ENCODE data around the gene TGFBR3. TPM values are rescaled to one million over a fixed set of nuclear protein-coding genes. Genes with fewer than 3 reads are reported as not detected.
A peak's percentile ranks its signal among the peaks of the same experiment; 100 is the strongest.

The TGFBR3 gene
- total and polyA plus RNA-seq, 8 donors = 4.2 to 689 (median 71.5) TPM

DNA sequence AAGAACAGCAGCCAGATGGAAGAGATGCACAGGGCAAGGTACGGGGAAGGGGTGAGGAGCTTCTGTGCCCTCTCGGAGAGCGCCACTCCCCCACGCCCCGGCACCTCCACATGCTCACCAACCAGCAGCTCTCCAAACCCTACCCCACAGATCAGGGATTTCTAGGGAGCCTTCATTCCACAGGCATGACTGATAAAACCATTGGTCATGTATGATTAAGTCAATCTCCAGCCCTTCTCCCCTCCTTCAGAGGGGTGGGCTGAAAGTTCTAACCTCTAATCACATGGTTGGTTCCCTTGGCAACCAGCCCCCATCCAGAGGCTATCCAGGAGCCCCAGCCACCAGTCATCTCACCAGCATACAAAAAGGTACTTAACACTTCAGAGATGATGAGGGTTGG, 144.7 kb downstream of the TGFBR3 start:
- Histone ChIP-seq H3K9me3 (no peaks in the 10 kb centered on the region), H3K4me1 (peaks cover 12 to 55% (median 32%) of the 10 kb centered on the region in 4 donors), H3K4me3 (no peak overlapping the region), H3K36me3 (peaks cover 0 to 12% (median 9%) of the 10 kb centered on the region in 4 donors), H3K27ac (peak overlapping the region in 1 of 5 donors; percentile 9), H3K27me3 (no peaks in the 10 kb centered on the region)
- intact Hi-C loops (cut with DNase I; ENCODE audit: low total_unique reads) = no loop called here
- WGBS, 5 donors = 95 to 98% (median 97%) methylated on average over 5 of the region's 5 CpGs
- TF ChIP-seq POLR2AphosphoS5 (IDR thresholded peaks at IDR 0.05) (no peak), POLR2A (IDR thresholded peaks at IDR 0.05) (no peak), EP300 (IDR thresholded peaks at IDR 0.05) (no peak)
- TF ChIP-seq, protein P1, sequence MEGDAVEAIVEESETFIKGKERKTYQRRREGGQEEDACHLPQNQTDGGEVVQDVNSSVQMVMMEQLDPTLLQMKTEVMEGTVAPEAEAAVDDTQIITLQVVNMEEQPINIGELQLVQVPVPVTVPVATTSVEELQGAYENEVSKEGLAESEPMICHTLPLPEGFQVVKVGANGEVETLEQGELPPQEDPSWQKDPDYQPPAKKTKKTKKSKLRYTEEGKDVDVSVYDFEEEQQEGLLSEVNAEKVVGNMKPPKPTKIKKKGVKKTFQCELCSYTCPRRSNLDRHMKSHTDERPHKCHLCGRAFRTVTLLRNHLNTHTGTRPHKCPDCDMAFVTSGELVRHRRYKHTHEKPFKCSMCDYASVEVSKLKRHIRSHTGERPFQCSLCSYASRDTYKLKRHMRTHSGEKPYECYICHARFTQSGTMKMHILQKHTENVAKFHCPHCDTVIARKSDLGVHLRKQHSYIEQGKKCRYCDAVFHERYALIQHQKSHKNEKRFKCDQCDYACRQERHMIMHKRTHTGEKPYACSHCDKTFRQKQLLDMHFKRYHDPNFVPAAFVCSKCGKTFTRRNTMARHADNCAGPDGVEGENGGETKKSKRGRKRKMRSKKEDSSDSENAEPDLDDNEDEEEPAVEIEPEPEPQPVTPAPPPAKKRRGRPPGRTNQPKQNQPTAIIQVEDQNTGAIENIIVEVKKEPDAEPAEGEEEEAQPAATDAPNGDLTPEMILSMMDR (IDR thresholded peaks at IDR 0.05) = no peak
- DNase-seq = no peak

DNA sequence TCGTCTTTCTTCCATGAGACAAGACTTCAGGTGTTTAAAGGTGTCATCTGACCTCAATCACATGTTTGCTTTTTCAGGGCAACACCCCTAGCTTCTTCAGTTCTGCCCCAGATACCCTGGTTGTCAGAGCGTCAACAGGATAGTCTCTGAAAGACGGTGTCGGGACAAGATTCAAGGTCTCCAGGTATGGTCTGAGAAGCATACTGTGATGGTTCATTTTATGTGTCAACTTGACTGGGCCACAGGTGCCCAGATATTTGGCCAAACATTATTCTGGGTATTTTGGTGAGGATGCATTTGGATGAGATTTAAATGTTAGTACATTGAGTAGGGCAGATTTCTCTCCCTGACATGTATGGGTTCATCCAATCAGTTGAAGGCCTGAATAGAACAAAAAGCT, 148.3 kb downstream of the TGFBR3 start:
- 93 to 97% (median 95%) methylated on average over 4 of the region's 4 CpGs for WGBS, 5 donors
- TF ChIP-seq EP300 (IDR thresholded peaks at IDR 0.05) = no peak
- intact Hi-C loops (cut with DNase I; ENCODE audit: low total_unique reads) = no loop called here
- DNase-seq = no peak
- Histone ChIP-seq H3K36me3 (peaks cover 4 to 18% (median 13%) of the 10 kb centered on the region in 4 donors), H3K27me3 (no peaks in the 10 kb centered on the region), H3K4me3 (no peak overlapping the region), H3K27ac (peak overlapping the region in 4 of 5 donors; percentile 71 to 83 (median 73)), H3K4me1 (peaks cover 7 to 48% (median 20%) of the 10 kb centered on the region in 4 donors), H3K9me3 (no peaks in the 10 kb centered on the region)

GRCh38 chr1:91736715-91737615, 149.0 kb downstream of the TGFBR3 start:
- H3K4me1 ChIP-seq = peaks cover 7 to 48% (median 20%) of the 10 kb centered on the region in 4 donors

DNA sequence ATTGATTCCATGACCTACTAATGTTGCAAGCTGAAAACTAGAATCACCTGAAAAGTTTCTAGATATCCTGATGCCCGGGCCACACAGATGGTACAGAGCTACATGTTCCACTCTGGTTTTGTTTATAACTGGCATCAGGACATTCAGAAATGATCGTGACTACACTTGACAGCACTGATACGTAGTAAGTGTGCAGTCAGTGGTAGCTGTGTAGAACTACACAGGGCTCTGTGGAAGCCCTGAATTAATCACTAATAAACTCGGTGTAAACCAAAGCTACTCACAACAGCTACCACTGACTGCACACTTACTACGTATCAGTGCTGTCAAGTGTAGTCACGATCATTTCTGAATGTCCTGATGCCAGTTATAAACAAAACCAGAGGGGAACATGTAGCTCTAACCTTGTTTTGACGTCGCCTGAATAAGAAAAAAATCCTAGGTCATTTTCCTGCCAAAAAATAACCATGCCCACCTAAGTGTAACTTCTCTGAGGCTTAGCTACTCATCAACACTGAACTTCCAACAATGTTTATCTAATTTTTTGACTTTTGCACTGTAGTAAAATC, 149.7 kb downstream of the TGFBR3 start:
- no peak for DNase-seq
- H3K27ac ChIP-seq = peak overlapping the region in 4 of 5 donors; percentile 71 to 83 (median 73)
- peaks cover 13 to 48% (median 23%) of the 10 kb centered on the region in 4 donors for H3K4me1 ChIP-seq
- 65 to 81% (median 74%) methylated on average over 8 of the region's 8 CpGs for WGBS, 5 donors
- no peaks in the 10 kb centered on the region for H3K27me3 ChIP-seq
- no peak overlapping the region for H3K4me3 ChIP-seq
- H3K9me3 ChIP-seq = no peaks in the 10 kb centered on the region
- intact Hi-C loops (cut with DNase I; ENCODE audit: low total_unique reads) = no loop called here
- peak; percentile 85 for TF ChIP-seq EP300 (IDR thresholded peaks at IDR 0.05)
- TF ChIP-seq POLR2AphosphoS5 (IDR thresholded peaks at IDR 0.05) = peak in 1 of 3 donors; percentile 43
- TF ChIP-seq, protein P1 (IDR thresholded peaks at IDR 0.05) = no peak
- H3K36me3 ChIP-seq = peaks cover 4 to 18% (median 13%) of the 10 kb centered on the region in 4 donors

More at GRCh38 chr1:91736715-91737615, 149.0 kb downstream of the TGFBR3 start:
- DNase-seq = peak in 1 of 2 donors; percentile 64
- whole genome bisulfite sequencing, 5 donors = 52 to 66% (median 55%) methylated on average over 13 of the region's 13 CpGs
- Histone ChIP-seq H3K27ac (peak overlapping the region in 4 of 5 donors; percentile 71 to 83 (median 73)), H3K27me3 (no peaks in the 10 kb centered on the region), H3K9me3 (no peaks in the 10 kb centered on the region), H3K4me3 (no peak overlapping the region), H3K36me3 (peaks cover 4 to 18% (median 13%) of the 10 kb centered on the region in 4 donors)
- peak in 2 of 3 donors; percentile 41 to 58 for TF ChIP-seq POLR2AphosphoS5 (IDR thresholded peaks at IDR 0.05)
- TF ChIP-seq POLR2A (IDR thresholded peaks at IDR 0.05) = no peak
- intact Hi-C loops (cut with DNase I; ENCODE audit: low total_unique reads) = no loop called here

- intact Hi-C loops (cut with DNase I; ENCODE audit: low total_unique reads) = no loop called here
- no peak for DNase-seq
- Histone ChIP-seq H3K9me3 (no peaks in the 10 kb centered on the region), H3K4me3 (no peak overlapping the region), H3K27ac (peak overlapping the region in 4 of 5 donors; percentile 13 to 83 (median 72)), H3K4me1 (peaks cover 21 to 56% (median 32%) of the 10 kb centered on the region in 4 donors), H3K27me3 (no peaks in the 10 kb centered on the region), H3K36me3 (peaks cover 4 to 18% (median 13%) of the 10 kb centered on the region in 4 donors)
- no peak for TF ChIP-seq EP300 (IDR thresholded peaks at IDR 0.05)
- no peak for TF ChIP-seq POLR2A (IDR thresholded peaks at IDR 0.05)
- TF ChIP-seq POLR2AphosphoS5 (IDR thresholded peaks at IDR 0.05) = no peak
- TF ChIP-seq, protein P1 (IDR thresholded peaks at IDR 0.05) = no peak
- WGBS, 5 donors = 72 to 91% (median 85%) methylated on average over 4 of the region's 4 CpGs
These were observed 150.6 kb downstream of the TGFBR3 start for GRCh38 chr1:91735266-91735845.

Measured in stomach (tissue), 9 donors.